AG08396 (cell line): ENCODE measurements around the gene PLN.

Experiments used
- DNase-seq: peaks from one replicate; pipeline ENCODE4 v3.0.0; 2012; ENCODE audit warnings: low spot score, mixed read lengths

Gene PLN

DNA sequence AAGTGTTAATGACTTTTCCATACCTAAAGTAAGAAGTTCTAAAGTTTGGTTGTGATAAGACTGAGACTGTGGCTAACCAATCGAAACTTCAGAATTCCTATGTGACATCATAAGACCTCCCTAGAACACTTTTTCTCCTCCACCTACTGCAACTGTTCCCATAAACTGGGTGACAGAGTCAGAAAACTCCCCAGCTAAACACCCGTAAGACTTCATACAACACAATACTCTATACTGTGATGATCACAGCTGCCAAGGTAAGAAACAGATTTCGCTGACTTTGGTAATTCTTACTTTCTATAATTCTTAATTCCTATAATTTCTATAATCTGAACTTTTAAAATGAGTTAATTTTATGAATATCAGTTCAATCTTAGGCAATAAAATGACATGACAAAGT lies at the start of gene PLN:
PLN (plus strand) TSS at position 161 of the 400 bp plus-strand sequence. CDS start 10,626 bp downstream, outside the sequence.
- no peak for DNase-seq

DNA sequence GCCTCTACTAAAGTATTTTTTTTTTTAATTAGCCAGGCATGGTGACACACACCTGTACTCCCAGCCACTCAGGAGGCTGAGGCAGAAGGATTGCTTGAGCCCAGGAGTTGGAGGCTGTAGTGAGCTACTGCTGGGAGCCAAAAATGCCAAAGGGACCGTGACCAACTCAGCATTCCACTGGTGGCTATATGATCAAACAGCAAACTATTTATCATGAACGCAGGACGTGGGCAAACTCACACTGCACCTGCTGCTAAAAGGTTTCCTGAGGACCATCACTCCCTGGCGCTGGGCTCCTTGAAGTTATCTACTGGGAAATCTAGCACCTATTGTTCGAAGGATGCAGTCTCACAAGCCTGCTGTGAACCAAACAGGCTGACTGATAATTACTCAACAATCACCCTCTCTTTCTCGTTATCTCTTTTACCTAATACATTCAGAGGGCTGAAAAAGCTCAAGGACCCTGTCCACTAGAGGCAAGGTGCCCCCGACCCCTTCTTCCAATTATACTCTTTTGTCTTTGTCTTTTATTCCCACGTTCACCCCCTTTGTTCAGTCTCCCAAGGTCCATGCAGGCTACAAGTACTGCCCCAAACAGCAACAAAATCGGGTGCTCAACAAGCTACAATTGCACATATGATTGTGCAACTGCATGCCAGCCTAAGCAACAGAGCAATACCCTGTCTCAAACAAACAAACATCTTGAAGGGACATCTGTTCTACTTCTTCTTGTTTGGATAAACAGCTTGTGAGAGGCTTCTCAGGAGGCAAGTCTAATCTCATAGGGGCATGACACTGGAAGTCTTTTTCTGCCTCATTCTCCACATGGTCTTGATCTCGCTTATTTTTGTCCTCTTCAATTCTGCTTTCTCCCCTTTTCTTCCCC lies 47.7 kb upstream of the PLN start:
- no peak for DNase-seq

DNA sequence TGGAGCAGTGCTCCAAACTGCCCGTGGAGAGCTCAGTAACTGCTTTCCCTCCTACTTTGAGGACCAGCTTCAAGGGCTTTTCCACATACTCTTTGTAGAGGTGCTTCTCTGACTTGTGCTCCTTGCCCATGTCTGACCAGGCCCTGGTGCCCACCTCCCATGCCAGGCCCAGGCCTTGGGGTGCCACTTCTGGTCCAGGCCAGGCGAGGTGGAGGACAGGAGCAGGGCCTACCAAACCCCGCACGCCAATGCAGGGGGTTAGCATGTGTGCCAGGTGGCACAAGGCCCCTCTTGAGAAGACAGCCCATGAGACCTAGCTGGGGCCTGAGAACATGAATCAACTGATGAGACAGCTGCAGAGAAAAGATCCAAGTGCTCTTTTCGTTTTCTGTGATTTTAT lies 47.0 kb upstream of the PLN start:
- no peak for DNase-seq

DNA sequence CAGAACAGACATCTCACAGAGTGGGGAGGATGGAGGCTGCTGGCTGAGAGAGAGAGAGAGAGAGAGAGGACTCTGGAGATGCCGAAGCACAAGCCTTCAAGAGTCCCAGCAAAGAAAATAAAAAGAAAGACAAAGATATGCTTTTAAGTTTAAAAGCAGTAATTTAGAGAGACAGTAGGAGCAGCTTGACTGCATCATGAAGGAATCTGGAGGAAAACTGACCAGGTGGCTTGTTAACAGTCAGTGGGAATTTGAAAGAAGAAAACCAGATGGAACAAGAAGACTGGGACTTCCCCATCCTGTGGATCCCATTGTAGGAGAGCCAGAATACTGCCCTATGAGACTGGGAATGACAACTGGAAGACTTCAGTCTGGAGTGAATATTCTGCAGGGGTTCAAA lies 46.3 kb upstream of the PLN start:
- no peak for DNase-seq

DNA sequence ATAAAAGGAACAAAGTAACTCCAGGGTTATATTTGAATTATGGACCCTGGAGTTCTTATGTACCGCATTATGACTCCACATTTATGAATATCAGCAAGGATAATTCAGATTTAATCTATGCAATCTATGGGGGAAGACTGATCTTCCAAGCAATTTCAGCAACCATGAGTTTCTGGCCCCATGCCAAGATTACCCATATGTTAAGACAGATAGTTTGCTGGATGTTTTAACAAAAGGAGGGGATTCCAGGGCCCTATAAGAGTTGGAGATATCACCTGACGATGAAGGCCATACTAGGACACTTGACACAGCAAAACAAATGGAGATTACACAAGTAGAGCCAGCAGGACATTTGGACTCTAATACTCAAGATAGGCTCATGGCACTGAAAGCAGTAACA lies 45.9 kb upstream of the PLN start:
- no peak for DNase-seq

DNA sequence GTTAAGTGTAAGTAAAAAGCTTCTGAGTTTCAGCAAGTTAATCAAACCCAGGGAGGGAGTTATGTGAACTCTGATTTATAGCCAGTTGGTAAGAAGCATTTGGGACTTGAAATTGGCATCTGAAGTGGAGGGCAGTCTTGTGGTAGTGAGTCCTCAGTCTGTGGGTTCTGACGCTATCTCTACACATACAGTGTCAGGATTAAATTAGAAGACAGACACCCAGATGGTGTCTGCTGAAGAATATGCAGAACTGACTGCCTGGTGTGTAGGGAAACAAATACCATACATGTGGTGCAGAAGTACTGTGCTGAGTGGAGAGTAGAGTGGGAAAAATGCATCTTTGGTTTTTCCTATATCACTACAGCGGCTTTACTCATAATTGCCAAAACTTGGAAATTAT lies 43.5 kb upstream of the PLN start:
- DNase-seq, result no peak

DNA sequence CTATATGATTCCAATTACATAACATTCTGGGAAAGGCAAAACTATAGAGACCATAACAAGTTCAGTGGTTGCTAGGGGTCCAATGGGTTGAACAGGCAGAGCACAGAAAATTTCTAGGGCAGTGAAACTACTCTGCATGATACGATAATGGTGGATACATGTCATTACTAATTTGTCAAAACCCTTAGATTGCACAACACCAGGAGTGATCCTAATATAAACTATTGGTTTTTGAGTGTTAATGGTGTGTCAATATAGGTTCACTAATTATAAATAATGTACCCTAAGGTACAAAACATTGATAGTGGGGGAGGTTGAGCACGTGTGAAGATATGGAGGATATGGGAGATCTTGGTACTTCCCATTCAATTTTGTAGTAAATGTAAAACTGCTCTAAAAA lies 42.4 kb upstream of the PLN start:
- no peak for DNase-seq

DNA sequence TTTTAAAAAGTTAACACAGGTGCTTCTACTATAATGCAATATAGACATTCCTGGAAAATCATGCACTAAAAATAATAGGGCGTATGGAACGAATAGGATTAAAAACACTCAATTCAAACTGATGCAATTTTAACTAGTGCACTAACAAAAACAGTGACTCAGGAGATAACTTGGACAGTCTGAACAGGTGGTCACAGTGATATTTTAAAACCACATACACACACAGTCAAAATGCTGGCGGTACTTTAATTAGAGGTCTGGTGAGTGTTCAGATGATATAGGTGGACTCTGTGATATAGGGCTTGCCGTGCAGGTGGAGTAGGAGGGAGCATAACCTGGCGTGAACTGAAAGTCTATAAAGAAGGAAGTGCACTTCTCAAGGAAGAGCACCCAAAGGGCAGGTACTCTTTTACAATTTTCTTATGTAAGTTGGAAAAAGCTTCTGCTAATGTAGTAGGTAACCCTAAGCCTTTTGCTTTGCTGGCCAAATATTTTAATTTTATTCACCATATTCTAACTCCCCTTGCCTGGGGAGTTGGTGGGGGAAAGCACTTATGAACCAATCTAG lies 41.9 kb upstream of the PLN start:
- DNase-seq, result no peak

DNA sequence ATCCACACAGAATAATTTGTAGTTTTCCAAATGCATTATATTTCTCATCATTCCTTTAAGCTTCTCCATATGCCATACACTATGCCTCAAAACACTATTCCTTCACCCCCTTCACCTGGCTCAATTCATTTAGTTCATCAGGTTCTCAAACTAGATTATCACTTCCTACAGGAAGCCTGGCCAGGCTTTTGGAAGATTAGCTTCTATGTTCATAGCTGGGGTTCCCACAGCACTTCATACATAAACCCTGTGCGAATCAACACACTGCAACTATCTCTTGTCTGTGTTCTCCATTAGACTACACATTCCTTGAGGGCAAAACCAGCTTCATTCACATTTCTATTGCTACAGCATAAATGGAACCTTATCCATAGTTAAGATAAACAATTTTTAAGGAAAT lies 40.5 kb upstream of the PLN start:
- DNase-seq, result no peak

DNA sequence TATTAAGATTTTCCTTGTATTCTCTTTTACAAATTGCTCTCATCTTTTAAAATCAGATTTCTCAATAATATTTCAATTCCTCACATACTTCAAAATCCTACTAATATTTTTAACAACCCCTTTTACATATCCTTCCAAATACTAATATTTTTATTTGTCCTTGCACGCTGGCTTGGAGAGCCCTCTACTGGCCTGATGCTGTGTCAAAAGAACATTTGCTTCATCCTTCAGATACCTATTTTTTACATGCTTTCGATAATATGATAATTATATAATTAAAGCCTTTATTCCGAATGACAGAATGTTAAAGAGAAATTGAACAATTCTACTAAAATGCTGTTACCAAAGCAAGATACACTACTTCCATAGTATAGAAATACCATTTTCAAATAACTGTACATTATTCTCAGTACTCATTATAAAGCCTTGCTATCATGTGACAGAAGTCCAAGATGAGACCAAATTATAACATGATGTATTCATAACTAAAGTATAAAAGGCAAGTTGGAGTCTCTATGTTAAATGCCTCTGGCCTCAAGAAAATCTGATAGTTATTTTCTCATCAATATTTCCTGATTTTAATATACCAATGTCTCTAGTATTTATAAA lies 39.0 kb upstream of the PLN start:
- DNase-seq, result peak; percentile 22

DNA sequence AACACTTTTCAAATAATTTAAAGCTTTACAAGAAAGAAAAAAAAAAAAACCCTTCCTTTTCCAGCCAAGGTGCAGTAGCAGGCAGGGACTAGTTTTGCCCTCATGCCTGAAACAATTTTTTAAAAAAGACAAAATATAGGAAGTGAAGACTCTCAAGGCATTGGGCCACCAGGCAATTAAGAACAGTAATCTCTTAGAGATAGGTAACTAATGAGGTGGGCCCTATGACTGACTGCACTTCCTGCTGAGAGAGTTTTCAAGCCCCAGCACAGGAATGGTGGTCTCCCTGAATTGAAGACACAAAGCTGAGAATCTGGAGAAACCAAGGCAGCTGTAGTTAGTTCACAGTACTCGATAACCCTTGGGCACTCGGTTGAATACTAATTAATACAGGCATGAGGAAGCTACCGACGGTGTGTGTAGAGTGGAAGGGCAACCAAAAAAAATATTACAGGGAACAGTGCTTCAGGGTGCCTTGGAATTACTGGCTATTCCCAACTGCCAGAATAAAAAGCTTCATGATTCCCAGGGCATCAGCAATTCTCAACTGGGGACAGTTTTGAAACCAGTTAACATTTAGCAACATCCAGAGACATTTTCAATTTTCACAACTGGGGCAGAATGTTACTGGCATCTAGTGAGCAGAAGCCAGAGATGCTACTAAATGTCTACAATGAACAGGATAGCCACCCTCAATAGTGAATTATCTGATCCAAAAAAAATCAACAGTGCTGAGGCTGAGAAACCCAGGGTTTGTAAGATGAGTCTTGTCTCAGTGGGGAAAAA lies 36.0 kb upstream of the PLN start:
- DNase-seq, result no peak

DNA sequence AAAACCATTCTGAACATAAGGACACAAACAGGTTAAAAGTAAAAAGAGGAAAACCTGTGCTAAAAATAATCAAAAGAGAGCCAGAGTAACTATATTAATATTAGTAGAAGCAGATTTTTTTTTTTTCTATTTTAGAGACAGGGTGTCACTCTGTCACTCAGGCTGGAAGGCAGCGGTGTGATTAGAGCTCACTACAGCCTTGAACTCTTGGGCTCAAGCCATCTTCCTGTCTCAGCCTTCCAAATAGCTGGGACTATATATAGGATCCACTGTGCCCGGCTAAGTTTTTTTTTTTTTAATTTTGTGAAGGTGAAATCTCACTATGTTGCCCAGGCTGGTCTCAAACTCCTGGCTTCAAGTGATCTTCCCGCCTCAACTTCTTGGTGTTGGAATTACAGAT lies 33.4 kb upstream of the PLN start:
- DNase-seq, result no peak

DNA sequence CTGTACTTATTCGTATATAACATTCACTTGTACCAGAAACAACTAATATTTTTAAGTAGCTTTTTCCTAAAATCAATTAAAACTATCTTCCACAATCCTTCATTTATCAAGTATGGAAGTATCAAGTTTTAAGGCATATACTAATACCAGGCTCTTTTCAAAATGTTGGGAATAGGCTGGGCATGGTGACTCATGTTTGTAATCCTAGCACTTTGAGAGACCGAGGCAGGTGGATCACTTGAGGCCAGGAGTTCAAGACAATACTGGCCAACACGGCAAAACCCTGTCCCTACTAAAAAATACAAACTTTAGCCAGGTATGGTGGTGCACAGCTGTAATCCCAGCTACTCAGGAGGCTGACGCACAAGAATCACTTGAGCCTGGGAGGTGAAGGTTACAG lies 25.7 kb upstream of the PLN start:
- no peak for DNase-seq

DNA sequence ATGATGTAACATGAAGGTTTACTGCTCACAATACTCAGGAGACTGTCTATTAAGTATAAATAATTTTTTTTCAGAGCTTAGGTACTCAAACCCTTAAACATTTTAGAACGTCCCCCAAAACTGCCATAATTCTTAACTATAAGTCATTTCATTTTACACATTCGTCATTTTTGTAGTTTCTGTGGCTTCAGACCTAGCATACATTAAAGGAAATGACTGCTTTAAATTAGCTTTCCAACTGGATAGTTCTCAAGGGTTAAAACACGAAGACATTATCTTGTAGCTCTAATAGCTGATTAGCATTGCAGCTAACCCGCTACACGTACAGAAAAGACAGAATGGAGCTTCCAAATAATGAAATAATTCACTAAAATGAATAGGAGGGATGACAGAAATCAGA lies 24.9 kb upstream of the PLN start:
- no peak for DNase-seq

DNA sequence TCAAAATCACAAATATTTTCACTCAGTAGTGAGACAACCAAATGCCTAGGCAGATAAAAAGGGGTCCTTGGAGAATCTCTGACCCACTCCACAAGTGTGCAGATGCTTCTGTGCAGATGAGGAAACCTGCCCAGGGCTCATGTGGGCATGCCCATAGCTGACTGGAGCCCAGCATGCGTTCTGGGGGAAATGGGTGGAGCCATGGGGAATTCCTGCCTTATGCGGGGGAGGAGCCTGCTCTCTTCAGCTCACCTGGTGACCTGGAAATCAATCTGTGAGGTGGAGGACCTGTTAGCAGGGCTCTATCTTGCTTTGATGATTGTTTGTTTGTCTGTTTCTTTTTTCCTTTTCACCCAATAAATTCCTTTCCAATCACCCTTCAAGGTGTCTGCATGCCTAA lies 23.4 kb upstream of the PLN start:
- DNase-seq, result no peak

DNA sequence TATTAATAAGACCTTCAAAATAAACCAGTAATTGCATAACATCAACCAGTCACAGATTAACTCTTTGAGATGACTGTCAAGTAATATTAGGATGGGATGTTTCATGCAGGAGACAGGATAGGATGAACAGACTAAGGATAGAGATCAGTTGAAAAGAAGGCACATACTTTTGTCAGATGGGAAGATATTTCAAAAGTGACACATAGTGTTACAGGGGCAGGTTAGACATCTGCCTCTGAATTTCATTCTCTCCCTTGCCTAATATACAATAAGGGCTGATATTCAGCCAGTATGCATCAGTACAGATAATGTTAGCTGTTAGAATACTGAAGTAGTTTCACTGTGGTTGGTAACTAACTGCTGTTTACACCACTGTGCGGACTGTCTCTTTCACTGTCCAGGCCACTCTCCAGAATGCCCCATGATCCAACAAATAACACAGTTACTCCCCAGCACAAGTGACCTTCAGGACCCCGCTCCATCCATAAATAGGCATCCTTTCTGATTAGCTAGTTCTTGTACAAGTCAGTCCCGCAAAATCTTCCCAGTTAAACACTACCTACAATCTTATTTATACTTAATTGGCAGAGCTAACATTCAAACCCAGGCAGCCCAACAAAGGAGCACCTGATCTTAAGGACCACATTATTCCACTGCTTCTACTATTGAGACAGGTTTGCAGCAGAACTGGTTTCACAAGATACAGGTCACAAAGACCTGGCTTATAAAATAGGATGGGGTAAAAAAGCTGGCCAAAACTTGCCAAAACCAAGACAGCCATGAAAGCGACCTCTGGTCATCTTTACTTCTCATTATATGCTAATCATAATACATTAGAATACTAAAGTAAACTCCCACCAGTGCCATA lies 21.9 kb upstream of the PLN start:
- no peak for DNase-seq

DNA sequence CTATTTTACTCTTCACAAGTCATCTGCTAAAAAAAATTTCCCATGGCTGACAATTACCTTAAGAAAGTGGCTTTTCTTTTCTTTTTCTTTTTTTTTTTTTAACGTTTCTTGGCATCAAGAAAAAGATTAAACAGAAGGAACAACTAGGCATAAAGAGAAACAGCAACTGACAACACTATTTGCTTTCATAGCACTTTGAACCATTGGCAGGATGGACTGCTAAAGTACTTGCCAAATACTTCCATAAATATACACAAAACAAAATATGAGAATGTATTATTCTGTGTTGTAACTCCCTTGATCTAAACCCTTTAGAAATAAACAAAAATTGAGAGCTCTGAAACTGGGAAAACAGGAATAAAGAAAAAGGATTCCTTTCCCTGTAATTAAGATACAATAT lies 20.0 kb upstream of the PLN start:
- DNase-seq, result no peak

DNA sequence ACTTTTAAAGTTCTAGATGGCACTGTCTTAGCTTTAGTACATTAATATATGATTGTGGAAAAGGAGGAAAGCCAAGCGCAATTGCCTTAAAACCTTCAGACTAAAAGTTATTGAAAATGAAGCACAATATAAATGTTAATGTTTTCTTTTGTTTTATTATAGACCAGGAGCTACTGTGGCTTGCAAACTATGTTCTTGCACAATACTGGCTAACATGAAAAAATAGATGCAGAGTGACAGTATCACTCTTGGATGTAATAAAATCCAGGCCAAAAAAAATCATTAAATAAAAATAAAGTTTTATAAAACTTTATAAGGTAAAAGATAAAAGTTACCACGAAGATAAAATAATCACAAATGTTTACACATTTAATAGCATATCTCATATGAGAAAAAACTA lies 18.3 kb upstream of the PLN start:
- DNase-seq, result no peak

DNA sequence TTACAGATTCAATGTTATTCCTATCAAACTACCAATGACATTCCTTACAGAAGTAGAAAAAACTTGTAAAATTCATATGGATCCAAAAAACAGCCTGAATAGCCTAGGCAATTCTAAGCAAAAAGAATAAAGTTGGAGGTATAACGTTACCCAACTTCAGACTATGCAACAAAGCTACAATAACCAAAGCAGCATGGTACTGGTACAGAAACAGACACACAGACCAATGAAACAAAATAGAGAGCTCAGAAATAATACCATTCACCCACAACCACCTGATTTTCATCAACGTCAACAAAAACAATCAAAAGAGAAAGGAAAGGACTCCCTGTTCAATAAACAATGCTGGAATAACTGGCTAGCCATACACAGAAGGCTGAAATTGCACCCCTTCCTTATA lies 17.2 kb upstream of the PLN start:
- no peak for DNase-seq

DNA sequence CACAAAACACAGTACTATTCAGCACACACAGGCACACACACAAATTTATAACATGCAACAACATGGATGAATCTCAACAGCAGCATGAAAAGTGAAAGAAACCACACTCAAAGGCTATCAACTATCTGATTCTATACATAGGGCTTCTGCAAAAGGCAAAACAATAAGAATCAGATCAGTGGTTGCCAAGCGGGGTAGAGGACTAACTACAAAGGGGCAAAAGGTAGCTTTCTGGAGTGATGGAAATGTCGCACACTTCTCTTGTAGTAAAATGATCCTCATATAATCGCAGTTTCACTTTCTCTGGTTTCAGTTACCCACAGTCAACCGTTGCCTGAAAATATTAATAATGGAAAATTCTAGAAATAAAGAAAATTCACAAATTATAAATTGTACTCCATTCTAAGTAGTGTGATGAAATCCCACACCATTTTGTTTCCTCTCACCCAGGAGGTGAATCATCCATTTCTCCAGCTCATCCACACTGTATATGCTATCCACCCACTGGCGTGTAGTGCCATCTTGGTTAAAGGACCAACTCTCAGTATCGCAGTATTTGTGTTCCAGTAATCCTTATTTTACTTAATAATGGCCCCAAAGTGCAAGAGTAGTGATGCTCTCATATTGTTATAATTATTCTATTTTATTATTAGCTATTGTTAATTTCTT lies 12.8 kb upstream of the PLN start:
- no peak for DNase-seq

DNA sequence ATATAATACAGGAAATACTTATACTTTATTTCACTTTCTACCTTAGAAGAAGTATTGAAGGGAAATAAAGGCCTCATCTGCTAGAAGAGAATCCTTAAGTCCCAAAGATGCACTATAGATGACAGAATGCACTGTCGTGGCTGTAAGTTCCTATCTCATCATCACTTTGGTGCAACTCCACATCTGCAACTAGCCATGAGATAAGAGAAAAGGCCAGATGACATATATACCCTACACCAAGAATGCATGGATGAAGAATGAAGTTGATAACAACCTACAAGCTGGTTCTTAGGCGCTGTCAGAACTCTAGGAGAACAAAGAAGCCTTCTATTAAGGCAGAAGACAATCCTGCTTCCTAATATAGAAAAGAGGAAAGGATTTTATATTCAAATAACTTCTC lies 11.6 kb upstream of the PLN start:
- no peak for DNase-seq
